ENCODE data around the gene ABCC3. TPM values are rescaled to one million over a fixed set of nuclear protein-coding genes. Genes with fewer than 3 reads are reported as not detected.
"Not testable (repeated sequence)": the region's sequence is repeated elsewhere in the genome, so short reads cannot be mapped to it uniquely, and the experiment has no call there.

The ABCC3 gene
- total RNA-seq, 6 donors from 2014 or later: 34.2 to 268 (median 57.7) TPM

DNA sequence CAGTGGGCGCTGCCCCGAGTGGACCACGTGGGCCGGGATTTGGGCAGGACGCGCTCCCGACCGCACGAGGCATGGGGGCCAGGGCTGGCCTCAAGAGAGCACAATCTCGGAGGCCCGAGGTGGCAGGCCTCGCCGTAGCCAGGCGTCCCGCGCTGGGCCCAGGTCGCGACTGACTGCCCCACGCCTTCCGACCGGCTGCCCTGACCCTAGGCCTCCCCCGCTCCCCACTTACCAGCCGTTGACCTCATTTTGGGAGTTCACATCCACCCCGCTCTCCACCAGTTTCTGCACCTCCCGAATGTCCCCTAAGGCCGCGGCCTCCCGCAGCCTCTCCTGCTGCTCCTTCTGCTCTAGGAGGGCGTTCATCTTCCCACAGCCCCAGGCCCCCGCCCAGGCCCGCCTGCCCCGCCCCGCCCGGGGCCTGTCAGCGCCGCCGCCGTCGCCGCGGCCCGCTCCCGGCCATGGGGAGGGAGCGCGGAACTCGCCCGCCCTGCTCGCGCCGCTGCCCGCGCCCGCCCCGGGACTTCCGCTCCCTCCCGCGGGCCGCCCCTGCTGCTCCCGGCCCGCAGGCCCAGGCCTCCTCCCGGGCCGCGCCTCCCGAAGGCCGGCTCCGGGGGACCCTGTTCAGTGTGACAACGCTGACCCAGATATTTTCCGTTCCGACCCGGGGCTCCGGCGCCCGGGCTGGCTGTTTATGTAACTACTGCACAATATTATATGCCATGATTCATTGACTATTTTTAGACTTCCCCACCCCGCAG lies 72.8 kb downstream of the ABCC3 start, which contains the start of gene ANKRD40:
Gene ANKRD40, minus strand, starts transcription at position 626 of the 761 bp plus-strand sequence. Its CDS starts 260 bp downstream, at position 366.
- 0 to 1% methylated on average over 2 to 65 of the region's 74 CpGs for WGBS, 2 donors
- peak; percentile 69 to 82 for TF ChIP-seq POLR2AphosphoS5 (IDR thresholded peaks at IDR 0.05)
- TF ChIP-seq, protein P1, sequence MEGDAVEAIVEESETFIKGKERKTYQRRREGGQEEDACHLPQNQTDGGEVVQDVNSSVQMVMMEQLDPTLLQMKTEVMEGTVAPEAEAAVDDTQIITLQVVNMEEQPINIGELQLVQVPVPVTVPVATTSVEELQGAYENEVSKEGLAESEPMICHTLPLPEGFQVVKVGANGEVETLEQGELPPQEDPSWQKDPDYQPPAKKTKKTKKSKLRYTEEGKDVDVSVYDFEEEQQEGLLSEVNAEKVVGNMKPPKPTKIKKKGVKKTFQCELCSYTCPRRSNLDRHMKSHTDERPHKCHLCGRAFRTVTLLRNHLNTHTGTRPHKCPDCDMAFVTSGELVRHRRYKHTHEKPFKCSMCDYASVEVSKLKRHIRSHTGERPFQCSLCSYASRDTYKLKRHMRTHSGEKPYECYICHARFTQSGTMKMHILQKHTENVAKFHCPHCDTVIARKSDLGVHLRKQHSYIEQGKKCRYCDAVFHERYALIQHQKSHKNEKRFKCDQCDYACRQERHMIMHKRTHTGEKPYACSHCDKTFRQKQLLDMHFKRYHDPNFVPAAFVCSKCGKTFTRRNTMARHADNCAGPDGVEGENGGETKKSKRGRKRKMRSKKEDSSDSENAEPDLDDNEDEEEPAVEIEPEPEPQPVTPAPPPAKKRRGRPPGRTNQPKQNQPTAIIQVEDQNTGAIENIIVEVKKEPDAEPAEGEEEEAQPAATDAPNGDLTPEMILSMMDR (IDR thresholded peaks at IDR 0.05): peak in 3 of 6 experiments; percentile 3 to 24 (median 23)
- TF ChIP-seq POLR2A (IDR thresholded peaks at IDR 0.05): peak in 3 of 4 donors; percentile 37 to 74 (median 49)
- no peak for TF ChIP-seq EP300 (IDR thresholded peaks at IDR 0.05)

DNA sequence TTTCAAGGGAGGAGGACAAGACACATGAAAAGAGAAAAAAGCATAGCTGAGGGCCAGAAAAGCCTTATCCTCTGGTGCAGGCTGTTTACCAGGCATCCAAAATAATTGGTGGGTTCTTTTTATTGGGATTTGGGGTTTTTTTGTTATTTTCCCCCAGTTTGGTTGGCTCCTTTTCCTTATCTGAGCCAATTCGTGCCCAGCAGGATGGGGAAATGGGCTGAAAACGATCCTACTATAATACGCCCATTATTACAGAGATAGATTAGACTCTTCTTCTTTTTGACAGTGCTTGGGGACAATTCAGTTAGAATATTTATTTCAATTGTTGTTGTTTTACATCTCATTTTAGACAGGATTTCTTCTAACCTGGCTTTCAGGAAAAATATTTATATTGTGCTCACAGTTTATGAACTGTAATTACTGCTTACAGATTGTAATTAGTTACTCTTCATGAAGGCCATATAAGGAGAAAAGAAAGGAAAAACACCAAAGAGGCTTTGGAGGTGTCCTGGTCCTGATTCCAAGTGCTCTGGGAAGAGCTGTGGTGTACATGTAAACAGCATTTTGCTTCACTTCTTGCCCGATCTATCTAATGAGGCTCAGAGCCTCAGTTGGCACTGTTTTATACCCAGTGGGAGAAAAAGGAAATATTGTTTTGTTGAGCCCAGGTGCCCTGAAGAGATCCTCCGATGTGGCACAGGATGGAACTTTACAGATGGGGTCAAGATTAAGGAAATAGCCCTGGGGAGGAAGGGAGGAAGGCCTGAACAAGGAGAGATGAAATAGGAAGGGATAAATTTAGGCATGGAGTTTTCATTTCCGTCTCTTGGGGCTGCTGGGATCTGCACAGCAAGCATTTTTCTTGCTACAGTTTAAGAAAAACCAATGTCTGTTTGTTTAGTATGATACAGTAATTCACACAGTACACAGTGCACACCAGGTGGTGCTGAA lies 73.6 kb downstream of the ABCC3 start:
- Histone ChIP-seq H3K27ac (peak overlapping the region; percentile 89 to 97 (median 97)), H3K4me3 (peak overlapping the region in 3 of 4 donors; percentile 68 to 86 (median 84)), H3K36me3 (peaks cover 0 to 8% (median 0%) of the 10 kb centered on the region in 4 donors), H3K27me3 (no peaks in the 10 kb centered on the region), H3K4me1 (peaks cover 25 to 52% (median 28%) of the 10 kb centered on the region in 4 donors), H3K9me3 (no peaks in the 10 kb centered on the region)
- DNase-seq (no peak), ATAC-seq (ENCODE audit: low FRiP score in 2 of 2) (peak in 1 of 2 donors; percentile 32)
- 7% methylated on average over 6 of the region's 6 CpGs for WGBS, 2 donors
- TF ChIP-seq, protein P1 (IDR thresholded peaks at IDR 0.05): no peak
- TF ChIP-seq POLR2A (IDR thresholded peaks at IDR 0.05): peak in 2 of 4 donors; percentile 24 to 46
- no peak for TF ChIP-seq POLR2AphosphoS5 (IDR thresholded peaks at IDR 0.05)

More for the DNA sequence above, 72.8 kb downstream of the ABCC3 start, which contains the start of gene ANKRD40:
- H3K4me1 ChIP-seq: peaks cover 26 to 54% (median 30%) of the 10 kb centered on the region in 4 donors
- peak within 1 kb of the TSS; percentile 89 to 97 (median 97) for H3K27ac ChIP-seq
- DNase-seq (peak; percentile 92 to 94), ATAC-seq (ENCODE audit: low FRiP score in 2 of 2) (peak; percentile 92 to 95)
- H3K36me3 ChIP-seq: peaks cover 0 to 14% (median 0%) of the 10 kb centered on the region in 4 donors
- no peaks in the 10 kb centered on the region for H3K9me3 ChIP-seq
- no peaks in the 10 kb centered on the region for H3K27me3 ChIP-seq
- peak within 1 kb of the TSS; percentile 46 to 86 (median 76) for H3K4me3 ChIP-seq

DNA sequence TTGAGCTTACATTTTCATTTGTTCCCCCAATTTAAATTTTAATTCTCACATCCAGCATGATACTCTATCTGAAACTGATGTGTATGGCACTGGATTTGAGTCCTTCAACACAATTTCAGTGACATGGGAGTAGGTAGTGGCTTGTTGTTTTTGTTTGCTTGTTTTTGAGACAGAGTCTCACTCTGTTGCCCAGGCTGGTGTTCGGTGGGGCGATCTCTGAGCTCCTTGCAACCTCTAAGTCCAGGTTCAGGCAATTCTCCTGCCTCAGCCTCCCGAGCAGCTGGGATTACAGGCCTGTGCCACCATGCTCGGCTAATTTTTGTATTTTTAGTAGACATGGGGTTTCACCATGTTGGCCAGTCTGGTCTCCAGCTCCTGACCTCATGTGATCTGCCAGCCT lies 74.4 kb downstream of the ABCC3 start:
- ATAC-seq (ENCODE audit: low FRiP score in 2 of 2): not testable (repeated sequence)

DNA sequence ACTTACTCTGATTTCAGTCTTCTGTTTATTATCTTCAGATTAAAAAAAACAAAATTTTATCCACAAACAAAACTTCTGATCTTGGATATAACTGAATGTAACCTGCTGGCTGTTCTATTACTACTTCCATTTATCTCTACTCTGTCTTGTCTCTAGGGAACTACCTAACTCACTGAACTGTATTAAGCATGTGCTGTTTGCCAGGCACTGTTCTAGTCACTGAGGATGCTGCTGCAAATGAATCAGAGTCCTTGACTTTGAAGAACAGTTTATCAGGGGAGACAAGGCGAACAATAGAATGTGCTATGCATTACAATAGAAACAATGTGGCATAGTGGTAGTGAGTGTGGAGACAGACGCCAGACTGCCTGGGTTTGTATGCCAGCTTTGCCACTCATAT lies 75.3 kb downstream of the ABCC3 start:
- Histone ChIP-seq H3K27ac (no peak overlapping the region), H3K4me1 (peaks cover 22 to 38% (median 24%) of the 10 kb centered on the region in 4 donors), H3K27me3 (no peaks in the 10 kb centered on the region), H3K9me3 (no peaks in the 10 kb centered on the region), H3K36me3 (no peaks in the 10 kb centered on the region), H3K4me3 (no peak overlapping the region)
- 78 to 80% methylated on average over 2 of the region's 2 CpGs for WGBS, 2 donors
- ATAC-seq (ENCODE audit: low FRiP score in 2 of 2) (no peak), DNase-seq (no peak)
- TF ChIP-seq, protein P1 (IDR thresholded peaks at IDR 0.05): no peak
- TF ChIP-seq EP300 (IDR thresholded peaks at IDR 0.05) (no peak), POLR2A (IDR thresholded peaks at IDR 0.05) (no peak), POLR2AphosphoS5 (IDR thresholded peaks at IDR 0.05) (no peak)

More for the DNA sequence above, 74.4 kb downstream of the ABCC3 start:
- H3K27me3 ChIP-seq, H3K36me3 ChIP-seq, DNase-seq, H3K9me3 ChIP-seq: not testable (repeated sequence)
- Histone ChIP-seq H3K27ac (peak overlapping the region; percentile 89 to 97 (median 97)), H3K4me3 (peak overlapping the region in 1 of 4 donors; percentile 68), H3K4me1 (peaks cover 22 to 45% (median 24%) of the 10 kb centered on the region in 4 donors)
- 94 to 96% methylated on average over 4 of the region's 4 CpGs for WGBS, 2 donors

DNA sequence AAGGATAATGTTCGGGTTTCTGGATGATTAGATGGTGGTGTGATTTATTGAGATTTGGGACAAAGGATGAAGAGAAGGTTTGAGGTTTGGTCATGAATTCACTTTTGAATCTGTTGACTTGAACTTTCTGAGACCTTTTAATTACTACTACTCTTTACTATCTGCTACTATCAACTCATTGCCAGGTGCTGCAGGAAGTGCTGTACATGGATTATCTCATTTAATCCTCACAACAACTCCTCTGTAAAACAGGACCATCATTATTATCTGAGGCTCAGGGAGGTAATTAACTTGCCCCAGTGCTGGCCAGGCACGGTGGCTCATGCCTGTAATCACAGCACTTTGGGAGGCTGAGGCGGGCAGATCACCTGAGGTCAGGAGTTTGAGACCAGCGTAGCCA lies 76.0 kb downstream of the ABCC3 start:
- TF ChIP-seq EP300 (IDR thresholded peaks at IDR 0.05) (no peak), POLR2A (IDR thresholded peaks at IDR 0.05) (no peak), POLR2AphosphoS5 (IDR thresholded peaks at IDR 0.05) (no peak)
- TF ChIP-seq, protein P1 (IDR thresholded peaks at IDR 0.05): no peak
- H3K4me1 ChIP-seq: peaks cover 22 to 32% (median 24%) of the 10 kb centered on the region in 4 donors
- WGBS, 2 donors: 92 to 96% methylated on average over 4 of the region's 4 CpGs
- DNase-seq (no peak), ATAC-seq (ENCODE audit: low FRiP score in 2 of 2) (no peak)
- no peak overlapping the region for H3K4me3 ChIP-seq
- H3K9me3 ChIP-seq: no peaks in the 10 kb centered on the region
- no peak overlapping the region for H3K27ac ChIP-seq
- no peaks in the 10 kb centered on the region for H3K36me3 ChIP-seq
- no peaks in the 10 kb centered on the region for H3K27me3 ChIP-seq

Data from upper lobe of left lung (tissue), 6 donors.